Spleen (tissue), 13 donors: Measurements from ENCODE around the gene STKLD1. TPM values are rescaled to one million over a fixed set of nuclear protein-coding genes. Genes with fewer than 3 reads are reported as not detected.
A peak's percentile ranks its signal among the peaks of the same experiment; 100 is the strongest.
"Not testable (repeated sequence)": the region's sequence is repeated elsewhere in the genome, so short reads cannot be mapped to it uniquely, and the experiment has no call there.

Experiments used
- DNase-seq: peaks from one replicate; pipeline ENCODE4 v3.0.0-alpha.2; 2020
- H3K27ac ChIP-seq, 8 donors: fragments of 200-600 bp; sonication (generic) in 7 of 8; 1 replicate in 4 of 8; 2 replicates in 4 of 8; pipeline versions ENCODE4 v1.5.0 to v1.8.0; 2016 to 2021; ENCODE audit warnings: inconsistent platforms in 4 of 8, mild to moderate bottlenecking in 4 of 8, moderate library complexity in 1 of 8
- H3K27me3 ChIP-seq, 7 donors: fragments of 200-600 bp; sonication (generic) in 6 of 7; replicated peaks in 1 of 7; 1 replicate in 4 of 7; 2 replicates in 3 of 7; pipeline versions ENCODE4 v1.5.0 to v1.8.0; 2016 to 2021; ENCODE audit warnings: inconsistent platforms in 3 of 7, mild to moderate bottlenecking in 1 of 7
- H3K36me3 ChIP-seq, 6 donors: fragments of 200-600 bp; sonication (generic) in 5 of 6; 1 replicate in 4 of 6; 2 replicates in 2 of 6; pipeline versions ENCODE4 v1.5.0 to v1.8.0; 2016 to 2021; ENCODE audit warnings: inconsistent platforms in 2 of 6
- H3K4me1 ChIP-seq, 6 donors: fragments of 200-600 bp; sonication (generic) in 5 of 6; 1 replicate in 3 of 6; 2 replicates in 3 of 6; pipeline versions ENCODE4 v1.5.0 to v1.8.0; 2016 to 2021; ENCODE audit warnings: inconsistent platforms in 3 of 6
- H3K4me3 ChIP-seq, 8 donors: fragments of 200-600 bp; sonication (generic) in 7 of 8; 1 replicate in 4 of 8; 2 replicates in 4 of 8; pipeline versions ENCODE4 v1.5.0 to v1.8.0; 2016 to 2021; ENCODE audit warnings: inconsistent platforms in 4 of 8, mild to moderate bottlenecking in 4 of 8, moderate library complexity in 2 of 8
- H3K9me3 ChIP-seq, 8 donors: fragments of 200-600 bp; sonication (generic) in 7 of 8; 1 replicate in 4 of 8; 2 replicates in 4 of 8; pipeline versions ENCODE4 v1.5.0 to v1.8.0; 2016 to 2021; ENCODE audit warnings: inconsistent platforms in 4 of 8
- CTCF ChIP-seq, 11 experiments: fragments of 200-600 bp in 7 of 11; fragments of 450-650 bp in 4 of 11; sonication (generic) in 4 of 11; IDR thresholded peaks in 8 of 11; conservative IDR thresholded peaks in 3 of 11; 1 replicate in 7 of 11; 2 replicates in 4 of 11; pipeline versions ENCODE4 v1.4.0 to v1.8.0; 2016 to 2021; ENCODE audit warnings: antibody characterized with exemption in 11 of 11, inconsistent platforms in 4 of 11, mild to moderate bottlenecking in 1 of 11
- POLR2A ChIP-seq, 3 donors: fragments of 450-650 bp; IDR thresholded peaks; one replicate each; pipeline ENCODE4 v1.5.1; 2017; ENCODE audit warnings: antibody characterized with exemption in 3 of 3, mild to moderate bottlenecking in 1 of 3
- POLR2AphosphoS5 ChIP-seq, 3 donors: sonication (generic); formaldehyde crosslinking; IDR thresholded peaks; one replicate each; pipeline ENCODE4 v1.5.1; 2017; ENCODE audit warnings: antibody characterized with exemption in 3 of 3
- WGBS, 5 donors: extraction: QIAGEN DNeasy Blood & Tissue Kit in 3 of 5; methylation state at CpG; one replicate each; pipeline versions ENCODE4 v1.1.5 to v1.1.7; 2013 to 2018; 5-methylcytosine and 5-hydroxymethylcytosine counted together
- intact Hi-C: fragments of 100-400 bp; cut with DNase I; formaldehyde crosslinking; loops from one replicate; pipeline ENCODE4 v1.15.0; 2023; ENCODE audit warnings: low total_unique reads
- long read RNA-seq, 2 donors: transcript quantifications; one replicate each; lab custom pipeline, GENCODE V29; 2026
- polyA plus RNA-seq, 3 donors: library from polyadenylated mRNA; stranded (reverse); fragments of 200-250 nt; gene quantifications; one replicate each; pipeline ENCODE4 v1.2.1, GENCODE V29; 2013
- total RNA-seq, 7 donors: library from RNA; depleted of rRNA in 3 of 7; stranded (reverse); fragments of >200 nt in 3 of 7; fragmentation: NEBNext Ultra II Directional in 4 of 7; extraction: Animal tissue kit (Norgen Biotek cat#: 25700) in 4 of 7; gene quantifications; one replicate each; pipeline versions ENCODE4 v1.1.0 to v1.2.1, GENCODE V29; 2016 to 2021
- donor health status: healthy with polysubstance abuse.
- donor health status: DM: no; HTN: no; CAD: no; lungs with moderate emphysema.
- donor health status: DM: no; HTN: no; CAD: no.
- donor health status: Bipolar disorder and iron deficiency.
- donor health status: healthy.
- donor health status: DM: no; HTN: no; CAD: no.
- donor health status: DM: yes; HTN: yes; CAD: no.

Gene STKLD1
- under 1 TPM in 5 of 7 donors, not detected in 2; 0.29 to 0.98 (median 0.44) TPM for total RNA-seq
- polyA plus RNA-seq: 1 to 10 TPM in 2 of 3 donors, under 1 TPM in 1; 0.96 to 1.5 (median 1.0) TPM
- long read RNA-seq, donor 1: 0 reads
- long read RNA-seq, donor 2: 0 reads

- 0 to 5% (median 1%) methylated on average over 8 to 120 of the region's 120 CpGs for WGBS, 5 donors
- H3K9me3 ChIP-seq: no peaks in the 10 kb centered on the region
- peak within 1 kb of the TSS; percentile 56 to 99 (median 92) for H3K4me3 ChIP-seq
- H3K27ac ChIP-seq: peak within 1 kb of the TSS; percentile 97 to 99 (median 99)
- H3K36me3 ChIP-seq: peaks cover 0 to 26% (median 5%) of the 10 kb centered on the region in 6 donors
- no peaks in the 10 kb centered on the region for H3K27me3 ChIP-seq
- intact Hi-C loops: no loop called here
- TF ChIP-seq POLR2A (IDR thresholded peaks at IDR 0.05): peak in 2 of 3 donors; percentile 22 to 65
- TF ChIP-seq POLR2AphosphoS5 (IDR thresholded peaks at IDR 0.05): peak; percentile 81 to 90 (median 89)
- peak in 6 of 11 experiments; percentile 5 to 53 (median 34) for TF ChIP-seq CTCF (IDR thresholded peaks at IDR 0.05 in 8 of 11, conservative IDR thresholded peaks at IDR 0.05 in 3 of 11)
- DNase-seq: peak; percentile 100
- H3K4me1 ChIP-seq: peaks cover 36 to 64% (median 50%) of the 10 kb centered on the region in 6 donors
Observed at GRCh38 chr9:133375724-133376654, at the start of gene STKLD1, which contains the start of gene SURF4. Gene STKLD1 (plus strand): TSS chr9:133376366. CDS start chr9:133376474, 108 bp downstream. Gene SURF4 (minus strand): TSS chr9:133376060. CDS start chr9:133375969, 91 bp downstream.

GRCh38 chr9:133327021-133327420 is 49.1 kb upstream of the STKLD1 start:
- H3K4me1 ChIP-seq, H3K27me3 ChIP-seq, H3K4me3 ChIP-seq, H3K9me3 ChIP-seq, H3K27ac ChIP-seq: not testable (repeated sequence)
- intact Hi-C loops: loop anchor here (5.0 kb wide), 1 partner anchor 145 kb away; no protein-coding TSS in a partner anchor
- peak; percentile 21 for DNase-seq
- 87 to 94% (median 91%) methylated on average over 6 of the region's 6 CpGs for WGBS, 5 donors
- peaks cover 0 to 27% (median 23%) of the 10 kb centered on the region in 6 donors for H3K36me3 ChIP-seq

- intact Hi-C loops: loop anchor here (5.0 kb wide), 1 partner anchor 146 kb away; no protein-coding TSS in a partner anchor
- Histone ChIP-seq H3K27me3 (no peaks in the 10 kb centered on the region), H3K9me3 (no peaks in the 10 kb centered on the region), H3K27ac (no peak overlapping the region), H3K4me3 (no peak overlapping the region), H3K36me3 (peaks cover 0 to 36% (median 33%) of the 10 kb centered on the region in 6 donors), H3K4me1 (peaks cover 0 to 11% (median 1%) of the 10 kb centered on the region in 6 donors)
- TF ChIP-seq CTCF (IDR thresholded peaks at IDR 0.05 in 8 of 11, conservative IDR thresholded peaks at IDR 0.05 in 3 of 11) (no peak), POLR2AphosphoS5 (IDR thresholded peaks at IDR 0.05) (no peak), POLR2A (IDR thresholded peaks at IDR 0.05) (no peak)
- peak; percentile 32 for DNase-seq
- 90 to 98% (median 92%) methylated on average over 10 of the region's 10 CpGs for WGBS, 5 donors
Observed at GRCh38 chr9:133327834-133328484, 48.2 kb upstream of the STKLD1 start.

GRCh38 chr9:133329306-133330156 is 46.6 kb upstream of the STKLD1 start:
- TF ChIP-seq POLR2AphosphoS5 (IDR thresholded peaks at IDR 0.05) (peak in 2 of 3 donors; percentile 13 to 41), CTCF (IDR thresholded peaks at IDR 0.05 in 8 of 11, conservative IDR thresholded peaks at IDR 0.05 in 3 of 11) (peak in 9 of 11 experiments; percentile 26 to 68 (median 57))
- DNase-seq: peak; percentile 59
- H3K27me3 ChIP-seq, H3K9me3 ChIP-seq, H3K27ac ChIP-seq, H3K4me3 ChIP-seq: not testable (repeated sequence)
- WGBS, 5 donors: 59 to 67% (median 60%) methylated on average over 21 of the region's 21 CpGs
- peaks cover 0 to 52% (median 46%) of the 10 kb centered on the region in 6 donors for H3K36me3 ChIP-seq
- peaks cover 1 to 27% (median 17%) of the 10 kb centered on the region in 6 donors for H3K4me1 ChIP-seq
- intact Hi-C loops: loop anchor here (5.0 kb wide), 1 partner anchor 147 kb away; no protein-coding TSS in a partner anchor
